ENCODE data around the gene ORM1.

- TF ChIP-seq CTCF (IDR thresholded peaks at IDR 0.05 in 8 of 11, conservative IDR thresholded peaks at IDR 0.05 in 3 of 11) (no peak), POLR2AphosphoS5 (IDR thresholded peaks at IDR 0.05) (no peak), POLR2A (IDR thresholded peaks at IDR 0.05) (no peak)
These were observed 19.3 kb upstream of the ORM1 start for GRCh38 chr9:114303571-114303970.
